ENCODE measurements around the gene PCARE. TPM values are rescaled to one million over a fixed set of nuclear protein-coding genes. Genes with fewer than 3 reads are reported as not detected.

The PCARE gene
- polyA plus RNA-seq, 1 donor from 2014 or later = not detected

DNA sequence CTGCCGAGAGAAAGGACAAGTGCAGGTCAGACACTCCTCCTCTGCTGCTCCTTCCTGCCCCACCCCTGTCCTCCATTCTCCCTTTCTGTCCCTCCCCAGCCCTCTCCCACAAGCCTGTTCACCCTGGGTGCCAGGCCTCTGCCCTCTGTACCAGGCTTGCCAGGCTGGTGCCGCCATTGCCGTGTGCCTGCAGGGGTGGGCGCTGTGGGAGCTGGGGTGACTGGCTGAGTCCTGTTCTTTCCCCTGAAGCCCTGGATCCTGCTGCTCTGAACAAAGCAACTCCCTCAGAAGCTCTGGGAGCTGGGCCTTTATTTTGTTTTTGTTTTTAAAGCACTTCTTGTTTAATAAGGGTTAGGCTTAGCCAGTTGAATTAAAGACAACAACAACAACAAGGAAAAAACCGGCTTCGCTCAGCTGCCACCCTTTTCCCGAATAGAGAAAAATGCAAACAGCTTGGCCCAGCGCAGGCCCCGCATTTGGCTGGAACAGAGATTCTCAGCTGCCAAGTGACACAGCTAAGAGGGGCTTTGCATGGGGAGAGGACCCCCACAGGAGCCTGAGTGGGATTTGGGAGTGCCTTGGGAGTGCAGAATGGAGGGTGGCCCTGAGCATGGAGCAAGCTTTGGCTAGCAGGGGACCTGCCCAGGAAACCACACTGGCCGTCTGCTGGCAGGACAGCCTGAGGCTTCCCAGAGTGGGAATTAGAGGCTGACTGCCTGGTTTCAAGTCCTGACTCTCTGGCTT lies 9.1 kb downstream of the PCARE start:
- Histone ChIP-seq H2AFZ (ENCODE audit: low read depth, low read length) (no peak overlapping the region), H3K4me2 (ENCODE audit: low read length) (no peak overlapping the region), H3K9me3 (ENCODE audit: low read length) (no peaks in the 10 kb centered on the region), H3K9me2 (ENCODE audit: insufficient read depth, low read length) (no peaks in the 10 kb centered on the region), H4K20me1 (ENCODE audit: insufficient read depth) (no peaks in the 10 kb centered on the region), H3K27ac (ENCODE audit: low read length) (no peak overlapping the region), H3K9ac (ENCODE audit: low read length) (no peak overlapping the region), H3F3A (ENCODE audit: insufficient read depth, low read length, poor library complexity, severe bottlenecking) (no peaks in the 10 kb centered on the region), H3K4me3 (ENCODE audit: low read length) (no peak overlapping the region), H3K79me2 (replicated peaks; ENCODE audit: insufficient read depth, low read length) (no peaks in the 10 kb centered on the region), H3K27me3 (ENCODE audit: insufficient read depth, low read depth, low read length) (no peaks in the 10 kb centered on the region), H3K36me3 (ENCODE audit: insufficient read depth, low read length) (no peaks in the 10 kb centered on the region)
- no peak for TF ChIP-seq SMC3 (conservative IDR thresholded peaks at IDR 0.05; ENCODE audit: poor library complexity)
- no peak for TF ChIP-seq TAF1 (IDR thresholded peaks at IDR 0.05; ENCODE audit: low read depth)
- no peak for TF ChIP-seq RAD21 (conservative IDR thresholded peaks at IDR 0.05)
- TF ChIP-seq, protein P1, sequence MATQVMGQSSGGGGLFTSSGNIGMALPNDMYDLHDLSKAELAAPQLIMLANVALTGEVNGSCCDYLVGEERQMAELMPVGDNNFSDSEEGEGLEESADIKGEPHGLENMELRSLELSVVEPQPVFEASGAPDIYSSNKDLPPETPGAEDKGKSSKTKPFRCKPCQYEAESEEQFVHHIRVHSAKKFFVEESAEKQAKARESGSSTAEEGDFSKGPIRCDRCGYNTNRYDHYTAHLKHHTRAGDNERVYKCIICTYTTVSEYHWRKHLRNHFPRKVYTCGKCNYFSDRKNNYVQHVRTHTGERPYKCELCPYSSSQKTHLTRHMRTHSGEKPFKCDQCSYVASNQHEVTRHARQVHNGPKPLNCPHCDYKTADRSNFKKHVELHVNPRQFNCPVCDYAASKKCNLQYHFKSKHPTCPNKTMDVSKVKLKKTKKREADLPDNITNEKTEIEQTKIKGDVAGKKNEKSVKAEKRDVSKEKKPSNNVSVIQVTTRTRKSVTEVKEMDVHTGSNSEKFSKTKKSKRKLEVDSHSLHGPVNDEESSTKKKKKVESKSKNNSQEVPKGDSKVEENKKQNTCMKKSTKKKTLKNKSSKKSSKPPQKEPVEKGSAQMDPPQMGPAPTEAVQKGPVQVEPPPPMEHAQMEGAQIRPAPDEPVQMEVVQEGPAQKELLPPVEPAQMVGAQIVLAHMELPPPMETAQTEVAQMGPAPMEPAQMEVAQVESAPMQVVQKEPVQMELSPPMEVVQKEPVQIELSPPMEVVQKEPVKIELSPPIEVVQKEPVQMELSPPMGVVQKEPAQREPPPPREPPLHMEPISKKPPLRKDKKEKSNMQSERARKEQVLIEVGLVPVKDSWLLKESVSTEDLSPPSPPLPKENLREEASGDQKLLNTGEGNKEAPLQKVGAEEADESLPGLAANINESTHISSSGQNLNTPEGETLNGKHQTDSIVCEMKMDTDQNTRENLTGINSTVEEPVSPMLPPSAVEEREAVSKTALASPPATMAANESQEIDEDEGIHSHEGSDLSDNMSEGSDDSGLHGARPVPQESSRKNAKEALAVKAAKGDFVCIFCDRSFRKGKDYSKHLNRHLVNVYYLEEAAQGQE (IDR thresholded peaks at IDR 0.05; ENCODE audit: borderline replicate concordance) = no peak
- no peak for TF ChIP-seq POLR2AphosphoS5 (IDR thresholded peaks at IDR 0.05)
- TF ChIP-seq, protein P2, sequence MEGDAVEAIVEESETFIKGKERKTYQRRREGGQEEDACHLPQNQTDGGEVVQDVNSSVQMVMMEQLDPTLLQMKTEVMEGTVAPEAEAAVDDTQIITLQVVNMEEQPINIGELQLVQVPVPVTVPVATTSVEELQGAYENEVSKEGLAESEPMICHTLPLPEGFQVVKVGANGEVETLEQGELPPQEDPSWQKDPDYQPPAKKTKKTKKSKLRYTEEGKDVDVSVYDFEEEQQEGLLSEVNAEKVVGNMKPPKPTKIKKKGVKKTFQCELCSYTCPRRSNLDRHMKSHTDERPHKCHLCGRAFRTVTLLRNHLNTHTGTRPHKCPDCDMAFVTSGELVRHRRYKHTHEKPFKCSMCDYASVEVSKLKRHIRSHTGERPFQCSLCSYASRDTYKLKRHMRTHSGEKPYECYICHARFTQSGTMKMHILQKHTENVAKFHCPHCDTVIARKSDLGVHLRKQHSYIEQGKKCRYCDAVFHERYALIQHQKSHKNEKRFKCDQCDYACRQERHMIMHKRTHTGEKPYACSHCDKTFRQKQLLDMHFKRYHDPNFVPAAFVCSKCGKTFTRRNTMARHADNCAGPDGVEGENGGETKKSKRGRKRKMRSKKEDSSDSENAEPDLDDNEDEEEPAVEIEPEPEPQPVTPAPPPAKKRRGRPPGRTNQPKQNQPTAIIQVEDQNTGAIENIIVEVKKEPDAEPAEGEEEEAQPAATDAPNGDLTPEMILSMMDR (IDR thresholded peaks at IDR 0.05; ENCODE audit: poor library complexity, severe bottlenecking) = no peak
- TF ChIP-seq EP300 (conservative IDR thresholded peaks at IDR 0.05; ENCODE audit: poor library complexity, severe bottlenecking) = no peak
- no peak for TF ChIP-seq MXI1 (conservative IDR thresholded peaks at IDR 0.05; ENCODE audit: poor library complexity, severe bottlenecking)
- TF ChIP-seq EZH2 (IDR thresholded peaks at IDR 0.05; ENCODE audit: borderline replicate concordance, insufficient read depth, low read length, poor library complexity, severe bottlenecking) = no peak

DNA sequence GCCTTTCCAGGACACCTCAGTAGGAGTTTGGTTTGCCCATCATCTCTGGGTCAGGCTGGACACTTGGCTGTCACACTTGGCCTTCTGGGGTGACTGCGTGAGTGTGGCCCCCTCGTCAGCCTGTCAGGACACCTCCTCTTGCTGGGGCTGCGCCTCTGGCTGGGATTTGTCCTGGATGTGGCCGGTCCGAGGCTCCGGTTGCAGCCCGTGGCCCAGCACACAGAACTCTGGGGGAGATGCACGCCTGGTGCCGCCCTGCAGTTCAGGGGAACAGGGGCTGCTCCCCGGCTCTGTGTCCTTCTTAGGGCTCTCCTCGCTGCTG lies 9.6 kb downstream of the PCARE start:
- H3K9me2 ChIP-seq (ENCODE audit: insufficient read depth, low read length) = no peaks in the 10 kb centered on the region
- no peak overlapping the region for H3K4me3 ChIP-seq (ENCODE audit: low read length)
- TF ChIP-seq RAD21 (conservative IDR thresholded peaks at IDR 0.05) = no peak
- TF ChIP-seq, protein P1 (IDR thresholded peaks at IDR 0.05; ENCODE audit: borderline replicate concordance) = no peak
- no peak for TF ChIP-seq EP300 (conservative IDR thresholded peaks at IDR 0.05; ENCODE audit: poor library complexity, severe bottlenecking)
- TF ChIP-seq TAF1 (IDR thresholded peaks at IDR 0.05; ENCODE audit: low read depth) = no peak
- no peak for TF ChIP-seq MXI1 (conservative IDR thresholded peaks at IDR 0.05; ENCODE audit: poor library complexity, severe bottlenecking)
- TF ChIP-seq SMC3 (conservative IDR thresholded peaks at IDR 0.05; ENCODE audit: poor library complexity) = no peak
- no peak for TF ChIP-seq POLR2AphosphoS5 (IDR thresholded peaks at IDR 0.05)
- TF ChIP-seq, protein P2 (IDR thresholded peaks at IDR 0.05; ENCODE audit: poor library complexity, severe bottlenecking) = no peak
- TF ChIP-seq EZH2 (IDR thresholded peaks at IDR 0.05; ENCODE audit: borderline replicate concordance, insufficient read depth, low read length, poor library complexity, severe bottlenecking) = no peak
- H3K4me2 ChIP-seq (ENCODE audit: low read length) = no peak overlapping the region
- H3K9ac ChIP-seq (ENCODE audit: low read length) = no peak overlapping the region
- H3K9me3 ChIP-seq (ENCODE audit: low read length) = no peaks in the 10 kb centered on the region
- no peaks in the 10 kb centered on the region for H4K20me1 ChIP-seq (ENCODE audit: insufficient read depth)
- H3K27ac ChIP-seq (ENCODE audit: low read length) = no peak overlapping the region
- H3F3A ChIP-seq (ENCODE audit: insufficient read depth, low read length, poor library complexity, severe bottlenecking) = no peaks in the 10 kb centered on the region
- H3K36me3 ChIP-seq (ENCODE audit: insufficient read depth, low read length) = no peaks in the 10 kb centered on the region
- H3K27me3 ChIP-seq (ENCODE audit: insufficient read depth, low read depth, low read length) = no peaks in the 10 kb centered on the region
- no peaks in the 10 kb centered on the region for H3K79me2 ChIP-seq (replicated peaks; ENCODE audit: insufficient read depth, low read length)
- H2AFZ ChIP-seq (ENCODE audit: low read depth, low read length) = no peak overlapping the region

Data from neural cell (in vitro differentiated cells).